TTC549 (cell line): Measurements from ENCODE around the gene ISX.

Source experiments
- FAIRE-seq: peaks from 2 replicates; lab custom pipeline; 2012; peaks lifted over from hg19 to GRCh38; lab: Jason Lieb, UNC

The ISX gene

GRCh38 chr22:35114131-35114980 lies 48.4 kb downstream of the ISX start:
- FAIRE-seq: no peak

- no peak for FAIRE-seq
Measured at GRCh38 chr22:35115515-35115914, 49.6 kb downstream of the ISX start.

- no peak for FAIRE-seq
Measured at GRCh38 chr22:35116269-35116668, 50.3 kb downstream of the ISX start.

- no peak for FAIRE-seq
Measured at GRCh38 chr22:35116817-35117216, 50.9 kb downstream of the ISX start.

GRCh38 chr22:35119494-35119893 lies 53.5 kb downstream of the ISX start:
- FAIRE-seq: no peak

- FAIRE-seq: no peak
Measured at GRCh38 chr22:35124691-35125219, 58.8 kb downstream of the ISX start.

GRCh38 chr22:35126993-35127392 lies 61.0 kb downstream of the ISX start:
- no peak for FAIRE-seq

- FAIRE-seq: no peak
Measured at GRCh38 chr22:35128637-35129036, 62.7 kb downstream of the ISX start.

GRCh38 chr22:35131525-35132000 lies 65.6 kb downstream of the ISX start:
- FAIRE-seq: no peak

GRCh38 chr22:35132568-35132967 lies 66.6 kb downstream of the ISX start:
- FAIRE-seq: no peak

GRCh38 chr22:35133702-35134380 lies 67.9 kb downstream of the ISX start:
- no peak for FAIRE-seq

- no peak for FAIRE-seq
Measured at GRCh38 chr22:35134637-35135036, 68.7 kb downstream of the ISX start.

GRCh38 chr22:35135165-35135564 lies 69.2 kb downstream of the ISX start:
- no peak for FAIRE-seq
